Measurements from ENCODE around the gene RMC1.

DNA sequence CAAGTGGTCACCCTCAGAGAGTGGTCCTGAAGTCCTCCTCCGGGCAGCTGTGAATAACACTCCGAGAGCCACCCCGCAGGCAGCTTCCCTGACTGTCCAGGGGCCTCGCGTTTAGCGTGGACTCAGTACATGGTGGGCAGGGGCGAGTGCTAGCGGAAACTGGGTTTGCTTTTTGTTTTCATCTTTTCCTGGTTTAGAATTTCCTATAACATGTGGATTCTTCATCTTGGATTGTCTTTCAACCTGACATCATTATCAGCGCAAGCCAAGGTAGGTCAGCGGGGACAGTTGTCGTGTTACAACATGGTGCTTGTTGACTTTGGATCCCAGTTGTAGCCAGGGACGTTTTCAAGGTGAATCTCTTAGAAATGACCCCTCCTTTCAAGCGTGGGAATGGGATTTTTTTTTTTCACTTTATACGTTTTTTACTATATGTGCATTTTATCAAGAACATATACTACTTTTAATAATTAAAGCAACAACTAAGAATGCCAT lies 20.9 kb downstream of the RMC1 start:
- TF ChIP-seq POLR2A (IDR thresholded peaks at IDR 0.05; ENCODE audit: low read length) (no peak), GATA1 (IDR thresholded peaks at IDR 0.05; ENCODE audit: low read depth, low read length) (no peak)

All from erythroblast (primary cell).